MV-4-11 (cell line): Measurements from ENCODE around the gene DIDO1.
A peak's percentile ranks its signal among the peaks of the same experiment; 100 is the strongest.

Experiments used
- DNase-seq: peaks from one replicate; lab custom pipeline; 2025; lab: John Stamatoyannopoulos, UW

The DIDO1 gene

DNA sequence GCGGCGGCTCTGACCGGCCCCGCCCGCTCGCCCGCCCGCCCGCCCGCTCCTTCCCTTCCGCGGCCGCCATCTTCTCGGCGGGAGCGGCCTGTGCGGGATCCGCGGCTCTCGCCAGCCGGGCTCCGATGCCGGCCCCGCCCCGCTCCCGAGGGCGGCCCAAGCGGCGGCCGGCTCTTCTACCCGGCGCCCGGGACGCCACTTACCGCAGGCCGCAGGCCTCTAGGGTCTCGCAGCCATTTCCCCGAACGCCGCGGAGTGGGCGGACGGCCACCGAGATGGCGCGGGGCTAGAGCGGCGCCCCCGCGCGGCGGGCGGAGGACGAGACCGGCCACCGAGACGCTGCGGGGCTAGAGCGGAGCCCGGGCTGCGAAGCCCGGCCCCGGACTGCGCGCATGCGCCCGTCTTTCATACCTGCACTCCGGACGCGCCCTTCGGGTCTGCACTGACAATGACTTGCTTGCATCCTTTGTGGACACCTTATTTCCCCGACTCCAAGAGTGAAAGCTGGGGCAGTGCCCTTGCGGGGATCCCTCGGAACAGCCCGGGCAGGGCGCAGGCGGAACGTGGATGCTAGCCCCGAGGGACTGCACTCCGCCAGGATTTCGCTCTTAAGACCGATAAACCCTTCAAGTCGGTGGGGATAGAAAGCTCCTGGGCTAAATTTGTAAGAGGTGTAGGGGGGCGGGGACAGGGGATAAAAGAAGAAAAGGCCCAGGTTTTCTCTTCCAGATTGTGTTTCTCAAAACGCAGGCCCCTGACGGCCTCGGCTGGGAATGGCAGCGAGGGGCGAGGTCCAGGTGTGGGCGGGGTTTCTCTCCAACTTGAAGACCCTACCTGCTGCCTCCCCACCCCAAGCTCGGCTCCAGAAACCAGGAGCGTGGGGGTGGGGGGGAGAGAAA, at the start of gene DIDO1:
Gene DIDO1 (minus strand): TSS at position 277 of the 899 bp plus-strand sequence.
- DNase-seq, result peak; percentile 76

DNA sequence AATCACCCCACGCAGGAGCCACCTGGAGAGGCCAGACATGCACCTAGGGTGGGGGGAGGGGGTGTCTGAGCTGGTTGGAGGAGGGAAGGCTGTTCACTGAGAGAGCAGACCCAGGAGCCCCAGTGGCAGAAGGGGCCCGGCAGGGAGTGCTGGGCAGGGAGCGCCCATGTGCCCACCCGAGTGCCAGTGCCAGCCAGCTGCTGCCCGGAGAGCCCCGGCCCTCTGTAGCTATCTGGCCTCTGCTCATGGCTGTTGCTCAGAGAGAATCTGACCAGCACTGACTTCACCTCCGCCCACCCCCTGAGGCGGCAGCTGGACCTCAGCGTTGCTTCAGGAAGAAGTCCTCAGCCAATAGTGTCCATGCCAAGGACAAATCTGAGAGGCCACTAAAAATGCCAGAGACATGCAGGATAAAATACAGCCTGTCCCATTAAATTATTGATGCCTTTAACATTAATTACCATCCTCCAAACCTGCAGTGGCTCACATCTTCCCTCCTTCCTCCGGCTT, 49.0 kb upstream of the DIDO1 start:
- no peak for DNase-seq

GRCh38 chr20:62972845-62973745, 46.8 kb upstream of the DIDO1 start:
- DNase-seq, result no peak

DNA sequence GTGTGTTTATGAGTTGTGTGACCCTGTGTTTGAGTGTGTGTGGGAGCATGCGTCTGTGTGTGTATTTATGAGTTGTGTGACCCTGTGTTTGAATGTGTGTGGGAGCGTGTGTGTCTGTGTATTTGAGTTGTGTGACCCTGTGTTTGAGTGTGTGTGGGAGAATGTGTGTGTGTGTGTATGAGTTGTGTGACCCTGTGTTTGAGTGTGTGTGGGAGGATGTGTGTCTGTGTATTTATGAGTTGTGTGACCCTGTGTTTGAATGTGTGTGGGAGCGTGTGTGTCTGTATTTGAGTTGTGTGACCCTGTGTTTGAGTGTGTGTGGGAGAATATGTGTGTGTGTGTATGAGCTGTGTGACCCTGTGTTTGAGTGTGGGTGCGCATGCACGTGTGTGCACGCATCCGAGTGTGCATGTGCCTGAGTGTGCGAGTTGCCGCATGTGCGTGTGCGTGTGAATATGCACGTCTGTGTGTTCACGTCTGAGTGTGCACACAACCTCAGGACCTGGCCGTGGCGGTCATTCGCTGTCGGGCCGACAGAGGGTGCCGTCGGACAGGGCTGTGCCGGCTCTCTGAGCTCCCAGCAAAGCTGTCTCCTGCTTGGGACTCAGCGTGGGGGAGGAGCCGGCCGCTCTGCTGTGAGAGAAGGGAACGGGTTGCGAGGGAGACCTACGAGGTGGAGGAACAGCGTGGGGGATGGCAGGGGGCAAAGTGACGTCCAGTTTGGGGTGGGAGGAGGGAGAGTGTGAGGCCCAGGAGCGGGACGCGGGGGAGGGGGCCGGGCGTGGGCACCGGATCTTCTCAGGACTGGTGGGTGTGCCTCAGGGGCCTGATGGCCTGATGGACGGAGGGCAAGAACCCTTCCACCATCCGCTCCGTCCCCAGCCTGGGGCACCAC, 45.9 kb upstream of the DIDO1 start:
- DNase-seq, result peak; percentile 82

- no peak for DNase-seq
Observed at GRCh38 chr20:62971211-62971949, 45.1 kb upstream of the DIDO1 start.

GRCh38 chr20:62970307-62971210, 44.3 kb upstream of the DIDO1 start:
- no peak for DNase-seq

DNA sequence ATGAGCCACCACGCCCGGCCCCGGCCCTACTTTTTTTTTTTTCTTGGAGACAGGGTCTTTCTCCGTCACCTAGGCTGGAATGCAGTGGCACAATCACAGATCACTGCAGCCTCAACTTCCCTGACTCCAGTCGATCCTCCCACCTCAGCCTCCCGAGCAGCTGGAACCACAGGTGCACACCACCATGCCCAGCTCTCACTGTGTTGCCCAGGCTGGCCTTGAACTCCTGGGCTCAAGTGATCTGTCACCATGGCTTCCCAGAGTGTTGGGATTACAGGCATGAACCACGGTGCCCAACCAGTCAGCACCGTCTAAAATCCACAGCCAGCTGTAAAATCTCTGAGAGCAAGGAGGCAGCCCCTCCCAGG, 43.6 kb upstream of the DIDO1 start:
- DNase-seq, result no peak

- peak; percentile 11 for DNase-seq
Observed at GRCh38 chr20:62969179-62969760, 43.0 kb upstream of the DIDO1 start.

GRCh38 chr20:62968378-62969178, 42.3 kb upstream of the DIDO1 start:
- DNase-seq, result no peak

- no peak for DNase-seq
Observed at GRCh38 chr20:62967628-62968351, 41.5 kb upstream of the DIDO1 start.

DNA sequence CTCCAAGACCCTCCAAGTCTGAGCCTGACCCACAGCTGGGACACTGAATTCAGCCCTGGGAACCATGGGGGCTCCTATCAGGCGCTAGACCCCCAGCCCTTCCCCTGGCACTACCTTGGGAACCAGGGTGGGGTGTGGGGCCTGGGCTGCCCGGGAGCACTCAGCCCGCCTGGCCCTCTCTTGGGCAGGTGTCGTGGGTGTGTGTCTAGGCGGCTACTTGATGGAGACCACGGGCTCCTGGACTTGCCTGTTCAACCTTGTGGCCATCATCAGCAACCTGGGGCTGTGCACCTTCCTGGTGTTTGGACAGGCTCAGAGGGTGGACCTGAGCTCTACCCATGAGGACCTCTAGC, 40.8 kb upstream of the DIDO1 start:
- no peak for DNase-seq

DNA sequence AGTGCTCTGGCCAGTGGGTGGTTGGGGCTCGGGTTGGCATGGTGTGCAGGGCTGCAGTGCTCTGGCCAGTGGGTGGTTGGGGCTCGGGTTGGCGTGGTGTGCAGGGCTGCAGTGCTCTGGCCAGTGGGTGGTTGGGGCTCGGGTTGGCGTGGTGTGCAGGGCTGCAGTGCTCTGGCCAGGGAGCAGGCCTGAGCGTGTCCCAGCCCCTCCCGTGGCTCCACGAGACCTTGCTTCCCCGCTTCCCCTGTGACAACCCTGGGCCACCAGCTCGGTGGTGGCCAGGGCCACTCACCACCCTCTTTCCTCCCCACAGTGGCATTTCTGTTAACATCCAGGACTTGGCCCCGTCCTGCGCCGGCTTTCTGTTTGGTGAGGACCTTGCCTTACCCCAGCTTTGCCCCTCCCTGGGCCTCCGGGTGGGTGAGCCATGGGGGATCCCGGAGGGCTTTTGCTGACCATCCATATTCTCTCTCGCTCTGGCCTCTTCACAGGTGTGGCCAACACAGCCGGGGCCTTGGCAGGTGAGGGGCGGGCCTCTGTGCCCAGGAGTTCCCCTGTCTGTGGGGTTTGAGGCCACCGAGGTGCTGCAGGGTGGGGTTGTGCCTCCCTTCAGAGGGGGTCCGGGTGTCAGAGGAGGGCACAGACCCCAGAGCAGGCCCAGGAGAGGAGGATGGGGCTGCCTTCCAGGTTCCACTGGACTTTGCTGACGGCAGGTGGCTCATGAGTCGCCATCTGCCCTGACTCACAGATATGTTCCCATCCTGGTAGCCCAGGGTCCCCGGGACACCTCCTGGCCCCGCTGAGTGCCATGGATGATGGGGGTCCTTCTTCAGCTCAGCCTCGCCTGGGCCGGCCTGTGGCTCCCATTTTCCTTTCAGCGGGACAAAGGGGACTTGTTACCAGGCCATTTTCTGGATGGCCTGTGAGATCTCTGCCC, 40.2 kb upstream of the DIDO1 start:
- no peak for DNase-seq

DNA sequence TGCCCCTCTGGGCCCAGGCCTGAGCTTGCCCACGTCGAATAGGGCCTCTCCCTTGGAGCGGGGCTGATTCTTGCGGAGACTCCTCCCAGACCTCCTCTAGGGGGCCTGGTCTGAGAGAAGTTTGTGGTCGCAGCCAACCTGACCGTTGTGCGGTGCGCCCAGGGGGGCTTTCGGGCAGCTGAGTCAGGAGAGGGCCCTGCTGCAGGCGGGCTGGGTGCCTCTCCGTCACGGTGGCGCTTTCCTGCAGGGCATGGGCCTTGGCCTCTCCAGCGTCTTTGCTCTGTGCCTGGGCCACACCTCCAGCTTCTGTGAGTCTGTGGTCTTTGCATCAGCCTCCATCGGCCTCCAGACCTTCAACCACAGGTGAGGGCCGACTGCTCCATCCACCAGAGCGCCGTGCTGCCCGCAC, 39.1 kb upstream of the DIDO1 start:
- DNase-seq, result no peak

DNA sequence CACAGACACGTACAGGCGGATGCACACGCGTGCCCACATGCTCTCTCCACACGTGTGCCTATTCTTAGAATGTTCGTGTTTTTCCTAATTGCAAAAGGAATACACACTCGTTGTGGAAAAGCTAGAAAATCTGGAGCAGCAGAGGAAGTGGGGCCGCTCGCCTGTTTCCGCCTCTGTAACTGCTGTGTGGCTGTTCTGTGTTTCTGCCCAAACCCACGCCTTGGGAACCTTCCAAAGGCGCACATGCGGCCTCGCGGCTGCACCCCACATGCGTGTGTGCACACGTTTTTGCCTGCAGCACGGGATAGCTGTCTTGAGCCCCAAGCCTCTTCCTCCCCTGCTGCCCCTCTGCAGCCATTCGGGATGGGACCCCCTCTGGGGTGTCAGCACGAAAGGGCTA, 38.4 kb upstream of the DIDO1 start:
- no peak for DNase-seq

GRCh38 chr20:62963614-62964397, 37.5 kb upstream of the DIDO1 start:
- DNase-seq, result no peak
